NK-92 (cell line): ENCODE results near the gene SLC44A5.
"Not testable (repeated sequence)": the region's sequence is repeated elsewhere in the genome, so short reads cannot be mapped to it uniquely, and the experiment has no call there.

ENCODE experiments used
- DNase-seq: peaks from one replicate; lab custom pipeline; 2025; ENCODE audit not compliant: unreplicated experiment; lab: John Stamatoyannopoulos, UW

The SLC44A5 gene

DNA sequence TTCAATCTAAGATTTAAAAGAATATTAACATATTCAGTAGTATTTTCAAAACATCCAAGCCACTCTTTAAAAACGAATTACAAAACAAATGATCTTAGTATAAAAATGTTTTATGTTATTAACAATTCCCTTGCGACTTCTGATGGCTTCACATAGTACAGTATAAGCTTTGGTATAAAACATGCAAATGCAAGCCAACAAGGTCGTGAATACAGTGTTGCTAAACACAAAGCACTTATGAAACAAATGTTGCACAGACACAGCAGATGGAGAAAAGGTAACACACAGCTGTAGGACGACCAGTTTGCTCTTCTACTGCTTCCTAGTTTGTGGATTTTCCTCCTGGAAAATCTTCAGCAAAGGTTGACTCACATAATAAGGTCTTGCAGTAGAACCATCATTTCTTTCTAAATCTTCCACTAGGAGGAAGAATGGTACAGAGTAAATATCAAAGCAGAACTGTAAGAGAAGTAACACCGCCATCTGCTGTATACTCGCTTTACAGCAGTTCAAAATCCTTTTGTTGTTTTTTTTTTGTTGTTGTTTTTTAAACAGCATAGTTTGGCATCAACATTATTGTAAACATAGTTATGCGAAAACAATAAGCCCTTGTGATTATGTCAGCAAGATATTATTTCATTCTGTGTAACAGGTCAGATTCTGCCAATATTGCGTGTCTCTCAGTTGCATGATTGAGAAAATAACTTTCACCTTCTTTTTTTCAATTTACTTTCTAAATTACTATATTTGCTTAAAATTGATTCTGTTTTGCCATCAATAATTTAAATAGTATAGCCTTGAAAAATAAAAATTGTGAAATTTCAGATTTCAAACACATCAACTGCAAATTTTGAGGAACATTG lies 407.3 kb downstream of the SLC44A5 start:
- no peak for DNase-seq

DNA sequence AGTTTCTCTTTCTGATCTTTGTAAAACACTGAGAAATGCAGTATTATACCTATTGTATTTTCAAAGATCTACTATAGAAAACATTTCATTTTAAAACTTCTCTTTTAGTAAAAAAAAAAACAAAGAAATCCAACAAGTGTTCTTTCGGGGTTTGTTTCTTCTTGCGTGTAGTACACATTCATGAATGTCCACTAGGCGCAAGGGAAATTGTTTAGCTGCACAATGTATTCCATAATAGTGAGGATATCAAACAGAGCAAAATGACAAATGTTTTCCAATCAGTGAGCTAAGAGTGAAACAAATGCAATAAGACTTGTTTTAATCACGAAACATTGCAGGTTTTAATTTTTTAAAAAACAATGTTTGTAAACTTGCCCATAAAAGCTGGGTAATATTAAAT lies 408.2 kb downstream of the SLC44A5 start:
- DNase-seq = no peak

DNA sequence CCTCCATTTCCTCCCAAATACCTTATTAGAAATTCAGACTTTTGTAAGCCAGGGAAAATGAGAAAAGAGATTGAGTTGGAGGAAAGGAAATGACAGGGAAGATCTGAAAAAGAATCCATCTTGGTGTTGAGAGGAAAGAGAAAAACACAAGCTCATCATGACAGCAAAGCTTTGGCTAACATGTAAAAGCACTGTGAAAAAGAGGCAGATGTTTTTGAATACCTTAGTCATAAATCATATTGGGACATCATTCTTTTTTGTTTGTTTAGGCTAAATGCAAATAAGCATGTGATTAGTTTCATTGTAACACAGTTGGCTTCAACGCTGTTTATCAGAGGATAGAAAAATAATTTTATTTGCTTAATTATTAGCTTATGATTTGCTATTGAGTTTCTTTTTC lies 412.2 kb downstream of the SLC44A5 start:
- no peak for DNase-seq

DNA sequence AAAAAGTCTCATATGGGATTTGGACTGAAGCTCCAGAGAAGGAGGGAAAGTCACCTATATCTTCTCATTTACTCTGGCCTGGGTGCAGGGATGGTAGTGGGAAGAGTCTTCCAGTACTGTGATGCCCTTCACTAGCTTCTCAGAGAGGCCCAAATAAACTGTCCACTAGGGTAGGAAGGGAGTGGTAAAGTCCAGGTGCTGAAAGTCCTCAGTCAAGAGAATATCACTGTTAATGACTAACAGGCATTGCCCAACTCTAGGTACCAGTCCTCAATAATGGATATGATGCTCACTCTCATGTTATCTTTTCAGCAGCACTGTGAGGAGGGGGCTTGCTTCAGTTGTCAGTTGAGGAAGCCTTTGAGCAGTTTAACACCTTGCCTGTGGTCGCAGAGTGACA lies 412.8 kb downstream of the SLC44A5 start:
- DNase-seq = no peak

DNA sequence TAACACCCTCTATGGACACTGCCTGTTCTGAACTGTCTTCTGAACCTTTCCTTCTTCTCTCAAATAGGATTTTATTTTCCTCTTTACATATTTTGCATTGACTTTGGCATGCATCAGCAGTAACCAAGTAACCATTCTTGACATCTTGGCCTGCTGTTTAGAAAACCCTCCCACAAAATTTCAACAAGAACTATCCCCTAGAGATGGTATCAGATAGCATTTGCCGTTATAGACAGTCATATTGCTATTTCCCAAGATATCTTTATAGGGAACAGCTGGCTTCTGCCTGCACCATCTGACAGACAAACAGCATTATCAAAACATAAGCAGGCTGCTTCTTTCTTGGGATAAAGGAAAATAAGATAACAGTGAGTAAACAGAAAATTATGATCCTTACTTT lies 422.0 kb downstream of the SLC44A5 start:
- no peak for DNase-seq

DNA sequence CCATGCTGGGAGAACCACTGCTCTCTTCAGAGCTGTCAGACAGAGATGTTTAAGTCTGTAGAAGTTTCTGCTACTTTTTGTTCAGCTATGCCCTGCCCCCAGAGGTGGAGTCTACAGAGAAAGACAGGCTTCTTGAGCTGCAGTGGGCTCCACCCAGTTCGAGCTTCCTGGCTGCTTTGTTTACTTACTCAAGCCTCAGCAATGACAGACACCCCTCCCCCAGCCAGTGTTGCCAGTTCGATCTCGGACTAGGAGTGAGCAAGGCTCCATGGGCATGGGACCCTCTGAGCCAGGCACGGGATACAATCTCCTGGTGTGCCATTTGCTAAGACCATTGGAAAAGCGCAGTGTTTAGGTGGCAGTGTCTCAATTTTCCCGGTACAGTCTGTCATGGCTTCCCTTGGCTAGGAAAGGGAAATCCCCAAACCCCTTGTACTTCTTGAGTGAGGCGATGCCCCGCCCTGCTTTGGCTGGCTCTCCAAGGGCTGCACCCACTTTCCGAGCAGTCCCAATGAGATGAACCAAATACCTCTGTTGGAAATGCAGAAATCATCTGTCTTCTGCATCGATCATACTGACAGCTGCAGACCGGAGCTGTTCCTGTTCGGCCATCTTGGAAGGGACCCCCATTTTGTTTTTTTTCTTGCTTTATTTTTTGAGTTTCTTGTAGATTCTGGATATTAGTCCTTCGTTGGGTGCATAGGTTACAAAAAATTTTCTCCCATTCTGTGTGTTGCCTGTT lies 429.5 kb downstream of the SLC44A5 start:
- DNase-seq = not testable (repeated sequence)

DNA sequence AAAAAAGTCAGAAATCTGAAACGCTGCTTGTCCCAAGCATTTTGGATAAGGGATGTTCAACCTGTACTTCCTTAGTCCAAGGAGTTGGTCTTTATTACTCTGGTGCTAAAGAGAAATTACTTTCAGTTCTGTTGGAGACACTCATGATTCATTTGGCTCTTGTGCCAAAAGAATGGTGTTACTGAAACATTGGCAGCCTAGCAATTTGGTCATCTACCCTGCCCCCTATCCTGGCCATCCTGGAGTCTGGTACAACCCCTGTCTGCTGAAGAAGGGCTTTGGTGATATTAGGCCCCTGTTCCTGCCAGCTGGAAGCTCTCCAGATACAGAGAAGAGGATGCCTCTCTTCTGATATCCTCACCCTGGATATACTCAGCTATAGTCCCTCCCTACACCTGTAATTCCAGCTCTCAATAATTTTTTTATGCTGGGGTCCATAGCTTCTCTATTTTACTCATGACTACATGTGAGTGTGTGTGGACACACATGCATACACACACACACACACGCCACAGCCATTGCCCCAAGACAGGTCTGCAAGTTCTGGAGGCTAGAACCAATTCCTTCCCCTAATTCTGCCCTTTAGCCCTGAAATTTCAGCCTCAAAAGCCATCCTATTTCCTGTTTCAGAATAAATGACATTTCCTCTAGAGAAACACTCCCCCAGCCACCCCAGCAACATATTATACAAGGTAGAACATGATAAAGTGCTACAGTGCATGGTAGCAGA lies 436.7 kb downstream of the SLC44A5 start:
- no peak for DNase-seq

DNA sequence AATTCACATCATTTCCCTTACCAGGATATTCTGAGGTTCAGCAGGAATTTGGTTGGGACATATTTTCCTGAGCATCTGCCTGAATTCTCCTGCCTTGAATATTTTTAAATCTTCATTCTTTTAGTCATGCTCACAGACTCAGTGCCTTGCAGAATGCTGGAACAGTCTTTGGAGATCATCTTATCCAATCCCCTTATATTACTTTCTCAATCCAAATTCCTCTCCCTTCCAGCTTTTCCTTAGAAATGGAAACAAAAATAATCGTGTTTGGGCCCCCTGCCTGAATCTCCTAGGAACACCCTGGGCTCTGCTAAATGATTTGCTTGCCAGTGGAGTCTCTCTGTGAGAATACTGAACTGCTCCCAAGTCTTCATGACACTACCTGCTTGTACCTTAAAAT lies 438.4 kb downstream of the SLC44A5 start:
- DNase-seq = no peak

DNA sequence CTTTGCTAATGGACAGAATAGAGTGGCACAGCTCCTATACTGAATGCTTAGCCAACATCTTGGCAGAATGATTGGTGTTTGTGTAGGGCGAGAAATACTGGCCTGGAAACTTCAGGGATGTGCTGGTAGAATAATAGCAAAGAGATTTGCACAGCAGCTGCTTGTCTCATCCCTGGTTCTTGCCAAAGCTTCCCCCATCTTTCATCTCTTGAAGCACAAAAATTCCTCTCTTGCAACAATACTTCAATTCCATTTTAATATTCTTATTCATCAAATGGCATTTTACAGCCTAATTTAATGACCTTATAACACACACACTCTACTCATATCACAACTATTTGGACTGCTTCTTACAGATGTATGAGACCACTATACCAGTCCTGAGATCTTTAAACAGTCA lies 439.0 kb downstream of the SLC44A5 start:
- DNase-seq = no peak

DNA sequence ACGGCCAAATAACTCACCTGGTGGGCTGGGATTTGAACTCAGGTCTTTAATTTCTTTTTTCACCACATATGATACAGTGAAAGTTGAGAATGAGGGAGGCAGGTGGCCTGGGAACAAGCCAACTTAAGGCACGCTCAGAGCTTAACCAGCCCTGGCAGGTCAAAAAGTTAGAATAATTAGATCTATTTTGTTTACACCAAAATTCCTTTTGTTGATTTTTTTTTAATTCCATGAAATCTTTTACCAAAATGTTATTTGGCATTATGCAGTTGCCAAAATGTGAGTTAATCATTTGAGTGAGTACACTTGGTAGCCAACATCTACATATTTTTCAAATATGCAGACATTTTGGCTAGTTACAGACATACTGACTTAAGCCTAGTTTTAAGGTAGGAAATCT lies 439.9 kb downstream of the SLC44A5 start:
- DNase-seq = no peak

DNA sequence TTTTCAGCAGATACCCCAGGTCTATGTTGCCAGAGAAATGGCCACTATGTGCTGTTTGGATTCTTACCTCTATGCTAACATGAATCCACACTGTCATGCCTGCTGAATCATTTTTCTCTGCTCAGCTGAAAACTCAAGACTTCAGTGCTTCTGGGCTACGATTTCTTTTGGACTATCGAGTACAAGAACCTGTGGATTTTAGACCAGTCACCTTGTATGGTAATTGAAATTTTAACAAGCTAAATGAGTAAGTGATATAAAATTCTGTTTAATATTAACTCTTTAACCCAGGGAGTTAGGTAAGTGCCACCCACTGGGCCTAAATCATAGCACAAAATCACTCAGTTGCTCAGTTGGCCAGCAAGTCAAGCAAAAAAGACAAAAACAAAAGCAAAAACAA lies 440.9 kb downstream of the SLC44A5 start:
- no peak for DNase-seq

DNA sequence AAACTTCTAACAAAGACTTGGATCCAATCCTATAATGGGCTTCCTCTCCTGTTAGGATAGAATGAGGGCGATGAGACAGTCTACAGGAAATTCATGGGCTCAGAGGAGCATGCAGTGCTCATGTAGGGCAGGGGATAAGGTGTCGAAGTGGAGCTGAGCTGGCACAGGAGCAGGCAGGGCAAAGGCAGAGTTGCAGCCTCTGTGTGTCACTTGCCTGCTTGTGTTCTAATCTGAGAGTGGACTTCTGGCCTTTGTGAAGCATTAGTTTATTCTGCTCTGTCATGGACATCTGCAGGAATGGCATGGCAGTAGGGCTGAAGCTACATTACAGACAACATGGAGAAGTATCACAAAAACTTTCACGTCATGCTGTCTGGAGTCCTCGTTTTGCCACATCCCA lies 444.1 kb downstream of the SLC44A5 start:
- no peak for DNase-seq

DNA sequence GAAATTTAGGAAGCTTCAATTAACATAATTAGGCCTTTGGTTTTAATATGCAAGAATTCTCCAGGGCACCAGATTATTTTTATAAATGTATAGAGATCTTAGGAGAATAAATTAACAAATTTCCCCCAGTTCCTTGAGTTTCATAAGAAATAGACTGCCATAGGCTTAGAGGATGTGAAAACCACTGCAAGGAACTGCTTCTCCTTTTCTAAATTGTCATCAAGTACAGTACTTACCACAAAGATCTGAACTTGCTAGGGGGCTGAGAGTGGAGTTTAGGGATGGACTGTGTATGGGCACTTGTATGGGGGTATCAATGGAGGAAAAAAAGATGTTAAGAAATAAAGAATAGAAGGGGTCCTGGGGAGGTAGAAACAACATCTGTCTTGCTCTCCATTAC lies 445.6 kb downstream of the SLC44A5 start:
- no peak for DNase-seq

DNA sequence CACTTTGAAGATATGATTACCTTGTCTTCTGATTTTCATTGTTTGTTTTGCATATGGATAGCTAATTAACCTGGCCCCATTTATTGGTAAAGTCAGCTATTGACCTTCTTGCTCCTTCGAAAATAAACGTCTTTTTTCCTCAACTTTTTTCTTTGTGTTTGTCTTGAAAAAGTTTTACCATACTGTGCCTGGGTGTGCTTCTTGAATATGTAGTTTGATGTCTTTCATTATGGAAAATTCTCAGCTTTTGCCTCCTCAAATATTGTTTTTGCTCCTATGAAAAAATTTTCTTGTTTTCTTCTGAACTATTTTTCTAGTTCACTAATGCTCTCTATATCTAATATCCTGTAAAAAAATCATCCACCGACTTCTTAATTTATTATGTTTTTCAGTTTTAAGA lies 451.8 kb downstream of the SLC44A5 start:
- no peak for DNase-seq
